ENCODE data around the gene RSPH1.

- TF ChIP-seq CTCF (IDR thresholded peaks at IDR 0.05; ENCODE audit: low read depth, low read length, poor library complexity, severe bottlenecking) (no peak), EZH2phosphoT487 (IDR thresholded peaks at IDR 0.05; ENCODE audit: borderline replicate concordance, low read length) (no peak)
Measured at GRCh38 chr21:42544544-42544943, 48.5 kb upstream of the RSPH1 start.
